Astrocyte of the cerebellum (primary cell): ENCODE results near the gene ITGAE.

Experiments
- DNase-seq: peaks from one replicate; pipeline ENCODE4 v3.0.0-alpha.2; 2011; ENCODE audit warnings: low read depth
- H3K4me3 ChIP-seq: 2 replicates; pipeline ENCODE4 v1.5.1; 2011; ENCODE audit warnings: mild to moderate bottlenecking, low read depth, low read length, moderate library complexity
- CTCF ChIP-seq: IDR thresholded peaks from 2 replicates; pipeline ENCODE4 v1.5.1; 2012; ENCODE audit warnings: low read length, low read depth, moderate library complexity, mild to moderate bottlenecking; ENCODE audit errors: missing control alignments
- in situ Hi-C: cut with HindIII; loops from 2 replicates; pipeline ENCODE4 v1.10.0; 2017; ENCODE audit warnings: low sequenced_read_pairs

The ITGAE gene

DNA sequence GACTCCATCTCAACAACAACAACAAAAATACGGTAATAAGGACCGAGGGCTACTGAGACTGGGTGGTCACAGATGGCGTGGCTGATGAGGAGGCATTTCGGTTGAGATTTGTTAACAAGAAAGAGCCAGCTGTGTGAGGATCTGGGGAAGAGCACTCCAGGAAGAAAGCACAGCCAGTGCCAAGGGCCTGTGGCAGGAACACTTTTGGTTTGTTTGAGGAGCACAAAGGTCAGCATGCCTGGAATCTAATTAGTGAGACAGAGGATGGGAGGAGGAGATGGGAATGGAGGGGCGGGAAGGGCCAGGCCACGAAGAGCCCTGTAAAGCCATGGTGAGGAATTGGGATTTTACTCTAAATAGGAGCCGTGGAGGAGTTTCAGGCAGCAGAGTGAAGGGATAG is 52.4 kb downstream of the ITGAE start:
- H3K4me3 ChIP-seq: no peak overlapping the region
- in situ Hi-C loops: no loop called here
- no peak for DNase-seq
- TF ChIP-seq CTCF: no peak

DNA sequence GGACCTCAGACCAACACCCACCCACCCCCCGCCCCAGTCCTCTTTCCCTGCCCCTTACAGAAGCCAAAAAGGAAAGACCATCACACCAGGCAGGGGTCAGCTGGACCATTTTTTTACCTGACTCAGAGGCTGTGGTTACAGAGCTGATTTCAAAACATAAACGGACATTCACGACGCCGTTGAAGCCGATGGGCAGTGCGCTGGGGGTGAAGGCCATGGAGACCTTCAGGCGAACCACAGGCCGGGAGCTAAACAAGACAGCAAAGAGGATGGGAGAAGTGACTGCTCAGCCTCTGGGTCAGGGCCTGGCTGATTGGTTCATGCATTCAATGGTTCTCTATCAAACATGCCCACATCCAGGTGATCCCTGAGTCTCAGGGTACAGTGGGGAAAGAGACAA is 53.2 kb downstream of the ITGAE start:
- no peak for DNase-seq
- TF ChIP-seq CTCF: no peak
- H3K4me3 ChIP-seq: no peak overlapping the region
- in situ Hi-C loops: no loop called here

DNA sequence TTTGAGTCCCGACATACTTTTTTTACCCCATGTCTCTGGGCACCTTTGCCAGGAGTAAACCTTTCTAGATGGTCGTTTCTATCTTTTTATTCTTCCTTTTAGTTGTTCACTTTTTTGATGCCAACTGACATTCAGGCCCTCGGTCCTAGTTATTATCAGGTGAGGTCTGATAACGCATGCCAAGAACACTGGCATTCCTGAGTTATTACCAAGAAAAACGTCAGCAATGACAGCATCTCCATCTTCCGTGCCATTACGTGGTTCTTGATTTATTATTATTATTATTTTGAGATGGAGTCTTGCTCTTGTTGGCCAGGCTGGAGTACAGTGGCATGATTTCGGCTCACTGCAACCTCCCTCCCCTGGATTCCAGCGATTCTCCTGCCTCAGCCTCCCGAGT is 55.9 kb downstream of the ITGAE start:
- in situ Hi-C loops: no loop called here
- no peak for TF ChIP-seq CTCF

DNA sequence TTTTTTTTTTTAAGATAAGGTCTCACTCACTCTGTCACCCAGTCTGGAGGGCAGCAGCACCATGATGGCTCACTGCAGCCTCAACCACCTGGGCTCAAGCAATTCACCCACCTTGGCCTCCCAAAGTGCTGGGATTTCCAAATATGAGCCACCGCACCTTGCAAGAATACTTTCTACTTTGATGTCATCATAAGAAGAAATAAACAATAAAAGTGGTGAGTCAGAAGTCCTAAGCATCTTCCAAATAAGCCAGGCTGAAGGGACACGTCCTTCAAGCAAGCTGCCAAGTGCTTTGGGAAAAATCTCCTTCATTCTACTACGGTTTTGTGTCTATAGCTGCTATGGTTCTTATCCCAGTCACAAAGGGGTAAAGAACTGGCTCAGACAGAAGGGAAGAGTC is 57.0 kb downstream of the ITGAE start:
- DNase-seq: no peak
- no peak for TF ChIP-seq CTCF
- in situ Hi-C loops: loop anchor here (5.0 kb wide), 1 partner anchor 63 kb away; no protein-coding TSS in a partner anchor
- H3K4me3 ChIP-seq: no peak overlapping the region

More for the DNA sequence above, 55.9 kb downstream of the ITGAE start:
- DNase-seq: no peak
- no peak overlapping the region for H3K4me3 ChIP-seq

DNA sequence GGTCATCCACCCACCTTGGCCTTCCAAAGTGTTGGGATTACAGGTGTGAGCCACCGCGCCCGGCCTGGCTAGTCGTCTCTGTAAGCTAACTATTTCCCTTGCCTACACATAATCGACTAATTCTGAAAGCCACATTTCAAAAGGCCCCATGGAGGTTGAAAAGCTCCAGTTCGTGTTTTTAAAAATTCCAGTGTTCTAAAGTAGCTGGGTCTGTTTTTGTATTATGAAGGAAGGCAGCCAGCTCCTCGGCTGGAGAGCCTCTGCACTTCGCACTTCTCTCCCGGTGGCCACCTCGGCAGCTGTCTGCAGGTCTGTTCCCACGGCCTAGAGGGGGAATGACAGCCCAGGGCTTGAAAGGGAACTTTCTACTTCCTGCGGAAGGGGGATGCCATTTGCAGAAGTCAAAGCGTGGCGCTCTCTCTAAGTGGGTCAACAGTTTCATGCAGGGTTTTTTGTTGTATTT is 60.3 kb downstream of the ITGAE start:
- no peak for DNase-seq
- no peak for TF ChIP-seq CTCF
- in situ Hi-C loops: loop anchor here (5.0 kb wide), 1 partner anchor 67 kb away; no protein-coding TSS in a partner anchor
- H3K4me3 ChIP-seq: no peak overlapping the region

GRCh38 chr17:3739422-3740124 is 61.4 kb downstream of the ITGAE start:
- no peak for DNase-seq
- TF ChIP-seq CTCF: no peak
- no peak overlapping the region for H3K4me3 ChIP-seq
- in situ Hi-C loops: loop anchor here (5.0 kb wide), 1 partner anchor 68 kb away; no protein-coding TSS in a partner anchor
